Adrenal gland (tissue), 5 donors: ENCODE measurements around the gene AGPAT4.
"Not testable (repeated sequence)": the region's sequence is repeated elsewhere in the genome, so short reads cannot be mapped to it uniquely, and the experiment has no call there.

Experiments used
- POLR2A ChIP-seq, 2 donors: fragments of 450-650 bp; IDR thresholded peaks; one replicate each; pipeline ENCODE4 v1.6.1; 2017; ENCODE audit warnings: antibody characterized with exemption in 2 of 2, mild to moderate bottlenecking in 2 of 2, moderate library complexity in 1 of 2
- TF ChIP-seq, protein P1 (sequence below), 6 experiments: fragments of 450-650 bp in 4 of 6; fragments of 200-600 bp in 2 of 6; sonication (generic) in 1 of 6; IDR thresholded peaks; 1 replicate in 5 of 6; 2 replicates in 1 of 6; pipeline versions ENCODE4 v1.5.1 to v1.8.0; 2016 to 2021; ENCODE audit warnings: antibody characterized with exemption in 6 of 6, mild to moderate bottlenecking in 2 of 6, moderate library complexity in 1 of 6
- donor health status: DM: no; HTN: no; CAD: no.

DNA sequence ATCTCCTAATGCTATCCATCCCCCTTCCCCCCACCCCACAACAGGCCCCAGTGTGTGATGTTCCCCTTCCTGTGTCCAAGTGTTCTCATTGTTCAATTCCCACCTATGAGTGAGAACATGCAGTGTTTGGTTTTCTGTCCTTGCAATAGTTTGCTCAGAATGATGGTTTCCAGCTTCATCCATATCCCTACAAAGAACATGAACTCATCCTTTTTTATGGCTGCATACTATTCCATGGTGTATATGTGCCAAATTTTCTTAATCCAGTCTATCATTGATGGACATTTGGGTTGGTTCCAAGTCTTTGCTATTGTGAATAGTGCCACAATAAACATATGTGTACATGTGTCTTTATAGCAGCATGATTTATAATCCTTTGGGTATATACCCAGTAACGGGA is 101.1 kb downstream of the AGPAT4 start:
- TF ChIP-seq POLR2A (IDR thresholded peaks at IDR 0.05), result not testable (repeated sequence)
- TF ChIP-seq, protein P1, sequence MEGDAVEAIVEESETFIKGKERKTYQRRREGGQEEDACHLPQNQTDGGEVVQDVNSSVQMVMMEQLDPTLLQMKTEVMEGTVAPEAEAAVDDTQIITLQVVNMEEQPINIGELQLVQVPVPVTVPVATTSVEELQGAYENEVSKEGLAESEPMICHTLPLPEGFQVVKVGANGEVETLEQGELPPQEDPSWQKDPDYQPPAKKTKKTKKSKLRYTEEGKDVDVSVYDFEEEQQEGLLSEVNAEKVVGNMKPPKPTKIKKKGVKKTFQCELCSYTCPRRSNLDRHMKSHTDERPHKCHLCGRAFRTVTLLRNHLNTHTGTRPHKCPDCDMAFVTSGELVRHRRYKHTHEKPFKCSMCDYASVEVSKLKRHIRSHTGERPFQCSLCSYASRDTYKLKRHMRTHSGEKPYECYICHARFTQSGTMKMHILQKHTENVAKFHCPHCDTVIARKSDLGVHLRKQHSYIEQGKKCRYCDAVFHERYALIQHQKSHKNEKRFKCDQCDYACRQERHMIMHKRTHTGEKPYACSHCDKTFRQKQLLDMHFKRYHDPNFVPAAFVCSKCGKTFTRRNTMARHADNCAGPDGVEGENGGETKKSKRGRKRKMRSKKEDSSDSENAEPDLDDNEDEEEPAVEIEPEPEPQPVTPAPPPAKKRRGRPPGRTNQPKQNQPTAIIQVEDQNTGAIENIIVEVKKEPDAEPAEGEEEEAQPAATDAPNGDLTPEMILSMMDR (IDR thresholded peaks at IDR 0.05), result not testable (repeated sequence)
